ENCODE results near the gene AIRE.

Gene AIRE

DNA sequence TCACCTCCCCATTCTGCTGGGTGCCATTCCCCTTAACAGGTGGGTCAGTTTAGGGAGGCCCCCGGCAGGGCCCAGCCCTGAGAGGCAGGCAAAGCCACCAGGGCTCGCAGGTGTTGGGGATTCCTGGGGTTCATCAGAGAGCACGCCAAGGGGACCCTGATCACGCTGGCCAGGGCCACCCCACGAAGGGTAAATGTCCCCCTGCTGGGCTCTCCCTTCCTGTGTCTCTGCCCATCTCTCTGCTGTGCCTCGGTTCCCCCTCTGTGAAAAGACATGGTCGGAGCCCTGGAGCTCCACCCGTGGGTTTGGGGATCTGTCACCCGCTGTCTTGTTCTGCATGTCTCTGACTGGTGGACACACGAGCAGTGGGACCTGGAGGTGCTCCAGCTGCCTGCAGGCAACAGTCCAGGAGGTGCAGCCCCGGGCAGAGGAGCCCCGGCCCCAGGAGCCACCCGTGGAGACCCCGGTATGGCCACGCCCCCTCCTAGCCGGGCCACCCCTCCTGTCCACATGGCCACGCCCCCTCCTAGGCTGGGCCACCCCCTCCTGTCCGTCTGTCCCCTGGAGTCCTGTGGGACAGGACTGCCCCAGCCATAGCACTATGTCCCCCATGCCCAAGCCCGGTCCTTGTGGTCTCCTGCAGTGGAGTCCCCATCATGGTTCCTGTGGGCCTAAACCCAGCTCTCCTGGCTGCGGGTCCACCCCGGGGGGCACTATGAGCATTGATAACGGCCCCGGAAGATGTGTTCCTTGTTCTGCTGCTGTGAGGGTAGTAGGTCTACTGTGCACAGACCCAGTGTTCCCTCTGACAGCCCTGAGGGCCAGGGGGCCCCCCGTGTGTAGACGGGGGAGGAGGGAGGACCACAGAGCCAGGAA lies 6.5 kb downstream of the AIRE start:
- Histone ChIP-seq H3K4me2 (ENCODE audit: insufficient read depth, low read length) (no peak overlapping the region), H3K4me3 (ENCODE audit: low read depth in 1 of 2, low read length in 2 of 2) (no peak overlapping the region), H3K27me3 (ENCODE audit: insufficient read depth, low read length, poor library complexity) (no peaks in the 10 kb centered on the region), H3K9ac (ENCODE audit: low read depth, low read length) (no peak overlapping the region), H2AFZ (ENCODE audit: low read depth, low read length) (no peak overlapping the region), H3K27ac (ENCODE audit: low read length) (no peak overlapping the region), H3K9me3 (ENCODE audit: insufficient read depth, low read length, severe bottlenecking) (no peaks in the 10 kb centered on the region), H3K36me3 (ENCODE audit: insufficient read depth, low read length) (no peaks in the 10 kb centered on the region), H4K20me1 (ENCODE audit: insufficient read depth, low read length) (0 out of 2 replicates have a peak, but pooled peaks cover 4% of the 10 kb centered on the region), H3K4me1 (ENCODE audit: insufficient read depth, low read length) (no peaks in the 10 kb centered on the region; the same call in 1 of the 2 replicates), H3K79me2 (ENCODE audit: insufficient read depth, low read length) (no peaks in the 10 kb centered on the region)
- ATAC-seq (ENCODE audit: insufficient read depth, low read depth) (no peak), DNase-seq (no peak)
- no peak for TF ChIP-seq EZH2 (IDR thresholded peaks at IDR 0.05; ENCODE audit: borderline replicate concordance, low read depth, low read length, severe bottlenecking)
- TF ChIP-seq, protein P1, sequence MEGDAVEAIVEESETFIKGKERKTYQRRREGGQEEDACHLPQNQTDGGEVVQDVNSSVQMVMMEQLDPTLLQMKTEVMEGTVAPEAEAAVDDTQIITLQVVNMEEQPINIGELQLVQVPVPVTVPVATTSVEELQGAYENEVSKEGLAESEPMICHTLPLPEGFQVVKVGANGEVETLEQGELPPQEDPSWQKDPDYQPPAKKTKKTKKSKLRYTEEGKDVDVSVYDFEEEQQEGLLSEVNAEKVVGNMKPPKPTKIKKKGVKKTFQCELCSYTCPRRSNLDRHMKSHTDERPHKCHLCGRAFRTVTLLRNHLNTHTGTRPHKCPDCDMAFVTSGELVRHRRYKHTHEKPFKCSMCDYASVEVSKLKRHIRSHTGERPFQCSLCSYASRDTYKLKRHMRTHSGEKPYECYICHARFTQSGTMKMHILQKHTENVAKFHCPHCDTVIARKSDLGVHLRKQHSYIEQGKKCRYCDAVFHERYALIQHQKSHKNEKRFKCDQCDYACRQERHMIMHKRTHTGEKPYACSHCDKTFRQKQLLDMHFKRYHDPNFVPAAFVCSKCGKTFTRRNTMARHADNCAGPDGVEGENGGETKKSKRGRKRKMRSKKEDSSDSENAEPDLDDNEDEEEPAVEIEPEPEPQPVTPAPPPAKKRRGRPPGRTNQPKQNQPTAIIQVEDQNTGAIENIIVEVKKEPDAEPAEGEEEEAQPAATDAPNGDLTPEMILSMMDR (IDR thresholded peaks at IDR 0.05; ENCODE audit: borderline replicate concordance, extremely low read depth, low read length, poor library complexity, severe bottlenecking), result no peak

DNA sequence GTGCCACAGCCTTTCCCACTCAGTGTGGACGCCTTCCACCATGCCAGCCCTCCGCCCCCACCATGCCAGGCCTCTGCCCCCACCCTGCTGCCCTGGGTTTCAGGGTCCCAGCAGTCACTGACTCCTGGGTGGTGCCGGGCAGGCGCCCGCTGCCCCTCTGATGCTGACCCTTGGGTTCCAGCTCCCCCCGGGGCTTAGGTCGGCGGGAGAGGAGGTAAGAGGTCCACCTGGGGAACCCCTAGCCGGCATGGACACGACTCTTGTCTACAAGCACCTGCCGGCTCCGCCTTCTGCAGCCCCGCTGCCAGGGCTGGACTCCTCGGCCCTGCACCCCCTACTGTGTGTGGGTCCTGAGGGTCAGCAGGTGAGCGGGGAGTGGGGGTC lies 7.1 kb downstream of the AIRE start:
- no peaks in the 10 kb centered on the region for H3K27me3 ChIP-seq (ENCODE audit: insufficient read depth, low read length, poor library complexity)
- H3K79me2 ChIP-seq (ENCODE audit: insufficient read depth, low read length), result no peaks in the 10 kb centered on the region
- 0 out of 2 replicates have a peak, but pooled peaks cover 4% of the 10 kb centered on the region for H4K20me1 ChIP-seq (ENCODE audit: insufficient read depth, low read length)
- H3K27ac ChIP-seq (ENCODE audit: low read length), result no peak overlapping the region
- H3K9me3 ChIP-seq (ENCODE audit: insufficient read depth, low read length, severe bottlenecking), result no peaks in the 10 kb centered on the region
- no peak overlapping the region for H3K4me3 ChIP-seq (ENCODE audit: low read depth in 1 of 2, low read length in 2 of 2)
- no peak for DNase-seq
- H2AFZ ChIP-seq (ENCODE audit: low read depth, low read length), result no peak overlapping the region
- H3K9ac ChIP-seq (ENCODE audit: low read depth, low read length), result no peak overlapping the region
- no peaks in the 10 kb centered on the region for H3K36me3 ChIP-seq (ENCODE audit: insufficient read depth, low read length)
- H3K4me2 ChIP-seq (ENCODE audit: insufficient read depth, low read length), result no peak overlapping the region
- no peak for ATAC-seq (ENCODE audit: insufficient read depth, low read depth)
- TF ChIP-seq EZH2 (IDR thresholded peaks at IDR 0.05; ENCODE audit: borderline replicate concordance, low read depth, low read length, severe bottlenecking), result no peak
- TF ChIP-seq, protein P1 (IDR thresholded peaks at IDR 0.05; ENCODE audit: borderline replicate concordance, extremely low read depth, low read length, poor library complexity, severe bottlenecking), result no peak
- H3K4me1 ChIP-seq (ENCODE audit: insufficient read depth, low read length), result peaks cover 5% of the 10 kb centered on the region

DNA sequence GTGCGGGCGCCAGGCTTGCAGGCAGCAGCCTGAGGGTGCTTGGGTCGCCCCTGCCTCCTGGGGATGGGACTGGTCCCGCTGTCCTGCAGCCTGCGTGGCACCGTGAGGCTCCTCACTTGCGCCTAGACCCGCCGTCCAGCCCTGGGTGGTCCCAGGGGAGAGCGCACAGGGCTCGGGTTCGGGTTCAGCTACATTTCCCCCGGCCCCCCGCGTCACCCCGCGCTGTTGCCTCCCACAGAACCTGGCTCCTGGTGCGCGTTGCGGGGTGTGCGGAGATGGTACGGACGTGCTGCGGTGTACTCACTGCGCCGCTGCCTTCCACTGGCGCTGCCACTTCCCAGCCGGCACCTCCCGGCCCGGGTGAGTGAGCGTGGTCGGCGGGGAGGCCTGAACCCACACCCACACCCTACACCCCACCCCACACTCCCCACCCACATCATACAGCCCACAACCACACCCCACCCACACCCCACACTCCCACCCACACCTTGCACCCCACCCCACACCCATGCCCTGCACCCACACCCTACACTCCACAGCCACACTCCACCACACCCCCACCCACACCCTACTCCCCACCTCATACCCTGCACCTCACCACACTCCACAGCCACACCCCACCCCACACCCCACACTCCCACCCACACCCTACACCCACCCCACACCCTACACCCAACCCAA lies 8.0 kb downstream of the AIRE start:
- H3K36me3 ChIP-seq (ENCODE audit: insufficient read depth, low read length), result no peaks in the 10 kb centered on the region
- no peak overlapping the region for H3K4me3 ChIP-seq (ENCODE audit: low read depth in 1 of 2, low read length in 2 of 2)
- TF ChIP-seq EZH2 (IDR thresholded peaks at IDR 0.05; ENCODE audit: borderline replicate concordance, low read depth, low read length, severe bottlenecking), result no peak
- TF ChIP-seq, protein P1 (IDR thresholded peaks at IDR 0.05; ENCODE audit: borderline replicate concordance, extremely low read depth, low read length, poor library complexity, severe bottlenecking), result no peak
- ATAC-seq (ENCODE audit: insufficient read depth, low read depth), result no peak
- H4K20me1 ChIP-seq (ENCODE audit: insufficient read depth, low read length), result no peaks in the 10 kb centered on the region
- H3K27ac ChIP-seq (ENCODE audit: low read length), result no peak overlapping the region
- H3K27me3 ChIP-seq (ENCODE audit: insufficient read depth, low read length, poor library complexity), result no peaks in the 10 kb centered on the region
- H3K79me2 ChIP-seq (ENCODE audit: insufficient read depth, low read length), result no peaks in the 10 kb centered on the region
- H3K9ac ChIP-seq (ENCODE audit: low read depth, low read length), result no peak overlapping the region
- peaks cover 9% of the 10 kb centered on the region for H3K4me1 ChIP-seq (ENCODE audit: insufficient read depth, low read length)
- H3K9me3 ChIP-seq (ENCODE audit: insufficient read depth, low read length, severe bottlenecking), result no peaks in the 10 kb centered on the region
- no peak overlapping the region for H2AFZ ChIP-seq (ENCODE audit: low read depth, low read length)
- no peak for DNase-seq
- H3K4me2 ChIP-seq (ENCODE audit: insufficient read depth, low read length), result no peak overlapping the region
